Right lobe of liver (tissue), 6 donors: Measurements from ENCODE around the gene JUN. TPM values are rescaled to one million over a fixed set of nuclear protein-coding genes. Genes with fewer than 3 reads are reported as not detected.

Experiments used
- ATAC-seq, 4 donors: fragments of 200-7000 bp; cut with Tn5 transposase; one replicate each; pipeline ENCODE4 v1.9.1; 2020; ENCODE audit warnings: mild to moderate bottlenecking in 4 of 4, moderate library complexity in 4 of 4
- DNase-seq, 3 donors: peaks; one replicate each; pipeline ENCODE4 v3.0.0-alpha.2; 2020
- H3K27ac ChIP-seq, 3 donors: fragments of 200-600 bp; one replicate each; pipeline ENCODE4 v1.8.0; 2022
- H3K27me3 ChIP-seq, 2 donors: fragments of 200-600 bp; one replicate each; pipeline ENCODE4 v1.8.0; 2022
- H3K36me3 ChIP-seq, 4 donors: fragments of 200-600 bp; sonication (generic) in 1 of 4; one replicate each; pipeline versions ENCODE4 v1.5.1 to v1.8.0; 2017 to 2022; ENCODE audit warnings: control low read depth in 1 of 4
- H3K4me1 ChIP-seq, 4 donors: fragments of 200-600 bp; sonication (generic) in 1 of 4; one replicate each; pipeline versions ENCODE4 v1.5.1 to v1.8.0; 2017 to 2022; ENCODE audit warnings: control low read depth in 1 of 4
- H3K4me3 ChIP-seq, 3 donors: fragments of 200-600 bp; one replicate each; pipeline ENCODE4 v1.8.0; 2022
- H3K9me3 ChIP-seq, 4 donors: fragments of 200-600 bp; sonication (generic) in 1 of 4; one replicate each; pipeline versions ENCODE4 v1.5.1 to v1.8.0; 2017 to 2022; ENCODE audit warnings: control low read depth in 1 of 4
- CTCF ChIP-seq, 4 donors: fragments of 200-600 bp in 3 of 4; fragments of 450-650 bp in 1 of 4; IDR thresholded peaks; one replicate each; pipeline versions ENCODE4 v1.5.1 to v1.8.0; 2016 to 2022; ENCODE audit warnings: antibody characterized with exemption in 4 of 4, mild to moderate bottlenecking in 2 of 4
- POLR2A ChIP-seq: fragments of 450-650 bp; IDR thresholded peaks from one replicate; pipeline ENCODE4 v1.6.1; 2017; ENCODE audit warnings: antibody characterized with exemption, mild to moderate bottlenecking
- WGBS: methylation state at CpG from one replicate; pipeline ENCODE4 v1.1.6; 2018; ENCODE audit warnings: low coverage, low lambda C conversion rate; ENCODE audit not compliant: insufficient coverage; ENCODE audit errors: missing lambda C conversion rate; 5-methylcytosine and 5-hydroxymethylcytosine counted together
- intact Hi-C, 2 donors: fragments of 100-400 bp; cut with DNase I; formaldehyde crosslinking; loops; one replicate each; pipeline versions ENCODE4 v1.11.2 to v1.14.1; 2022
- total RNA-seq, 6 experiments: library from RNA; depleted of rRNA in 2 of 6; stranded (reverse); fragments of >200 nt in 2 of 6; fragmentation: NEBNext Ultra II Directional in 3 of 6; extraction: Animal tissue kit (Norgen Biotek cat#: 25700) in 3 of 6; gene quantifications; one replicate each; pipeline versions ENCODE4 v1.1.0 to v1.2.4, GENCODE V29; 2016 to 2023
- donor health status: DM: no; HTN: yes; CAD: no.
- donor health status: DM: no; HTN: no; CAD: no.
- donor health status: DM: no; HTN: no; CAD: no.
- donor health status: DM: no; HTN: yes; CAD: no.
- donor health status: DM: no; HTN: yes; CAD: no.

JUN gene
- total RNA-seq, 6 experiments from 2014 or later, result 9.3 to 116 (median 88.1) TPM

DNA sequence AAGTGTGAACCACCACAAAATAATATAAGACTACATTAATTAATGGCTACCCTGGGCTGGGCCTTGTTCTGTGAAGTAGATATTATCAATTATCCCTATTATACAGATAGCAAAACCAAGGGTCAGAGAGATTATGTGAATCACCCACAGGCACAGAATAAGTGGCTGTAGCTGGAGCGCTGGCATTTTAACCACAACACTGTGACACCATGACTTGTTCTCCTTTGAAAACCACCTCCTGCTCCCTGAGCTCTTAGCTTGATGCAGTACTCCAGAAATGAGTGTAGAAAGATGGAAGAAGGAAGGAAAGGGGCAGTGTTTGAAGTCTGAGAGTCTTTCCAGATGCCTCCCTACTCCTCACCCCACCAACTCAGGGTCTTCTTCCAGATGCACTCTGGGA, 29.5 kb upstream of the JUN start:
- no peak for DNase-seq
- 33% methylated on average over 1 of the region's 1 CpG for WGBS
- Histone ChIP-seq H3K9me3 (no peaks in the 10 kb centered on the region), H3K36me3 (no peaks in the 10 kb centered on the region), H3K4me3 (no peak overlapping the region), H3K27ac (no peak overlapping the region), H3K27me3 (no peaks in the 10 kb centered on the region), H3K4me1 (peaks cover 0 to 28% (median 9%) of the 10 kb centered on the region in 4 donors)
- intact Hi-C loops, result no loop called here
- no peak for TF ChIP-seq POLR2A
- no peak for TF ChIP-seq CTCF (IDR thresholded peaks at IDR 0.05)
- no peak for ATAC-seq

DNA sequence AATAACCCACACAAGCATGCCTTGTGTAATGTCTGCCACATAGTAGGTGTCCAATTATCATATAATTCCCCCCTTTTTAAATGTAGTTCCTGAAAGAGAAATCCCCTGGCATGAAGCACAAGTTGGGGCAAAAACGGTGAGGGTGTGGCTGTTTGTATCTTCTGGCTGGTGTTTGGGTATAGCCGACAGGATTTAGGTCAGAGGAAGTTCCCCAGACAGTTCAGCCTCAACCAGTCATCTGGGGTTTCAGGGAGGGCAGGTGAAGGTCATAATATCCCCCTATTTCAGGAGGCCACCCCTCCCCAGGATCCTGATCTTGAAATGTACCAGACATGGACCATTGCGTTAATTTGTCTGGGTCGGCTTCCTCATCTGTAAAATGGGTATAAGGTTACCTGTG, 29.1 kb upstream of the JUN start:
- no peak for TF ChIP-seq POLR2A
- no peak for TF ChIP-seq CTCF (IDR thresholded peaks at IDR 0.05)
- no peak overlapping the region for H3K4me3 ChIP-seq
- ATAC-seq, result no peak
- no peaks in the 10 kb centered on the region for H3K36me3 ChIP-seq
- H3K9me3 ChIP-seq, result no peaks in the 10 kb centered on the region
- H3K4me1 ChIP-seq, result peaks cover 0 to 28% (median 9%) of the 10 kb centered on the region in 4 donors
- no peaks in the 10 kb centered on the region for H3K27me3 ChIP-seq
- intact Hi-C loops, result no loop called here
- 52% methylated on average over 4 of the region's 4 CpGs for whole genome bisulfite sequencing
- H3K27ac ChIP-seq, result no peak overlapping the region
- no peak for DNase-seq

DNA sequence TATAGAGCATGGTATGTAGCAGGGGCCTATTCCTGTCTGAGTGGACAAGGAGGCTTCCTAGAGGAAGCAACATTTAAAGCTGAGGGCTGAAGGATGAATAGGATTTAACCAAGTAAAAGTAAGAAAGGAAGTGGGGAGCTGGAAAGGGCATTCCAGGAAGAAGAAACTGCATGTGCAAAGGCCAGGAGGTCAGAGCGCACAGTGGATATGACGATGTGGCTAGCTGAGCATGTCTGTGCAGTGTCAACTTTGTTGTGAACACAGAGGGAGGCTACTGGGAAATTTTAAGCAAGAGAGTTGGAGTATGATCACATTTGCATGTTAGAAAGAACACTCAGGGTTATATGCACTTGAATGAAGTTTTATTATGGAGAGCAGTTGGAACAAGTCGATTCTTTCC, 28.6 kb upstream of the JUN start:
- H3K4me3 ChIP-seq, result no peak overlapping the region
- no peaks in the 10 kb centered on the region for H3K9me3 ChIP-seq
- DNase-seq, result no peak
- no peaks in the 10 kb centered on the region for H3K27me3 ChIP-seq
- H3K27ac ChIP-seq, result no peak overlapping the region
- TF ChIP-seq CTCF (IDR thresholded peaks at IDR 0.05), result no peak
- no peak for TF ChIP-seq POLR2A
- no peaks in the 10 kb centered on the region for H3K36me3 ChIP-seq
- no peak for ATAC-seq
- H3K4me1 ChIP-seq, result peaks cover 0 to 28% (median 9%) of the 10 kb centered on the region in 4 donors
- intact Hi-C loops, result no loop called here
- WGBS, result 43% methylated on average over 3 of the region's 3 CpGs

- DNase-seq (no peak), ATAC-seq (no peak)
- TF ChIP-seq POLR2A (no peak), CTCF (IDR thresholded peaks at IDR 0.05) (no peak)
- no peak overlapping the region for H3K4me3 ChIP-seq
- 42% methylated on average over 2 of the region's 2 CpGs for WGBS
- no peaks in the 10 kb centered on the region for H3K27me3 ChIP-seq
- H3K4me1 ChIP-seq, result peaks cover 0 to 24% (median 9%) of the 10 kb centered on the region in 4 donors
- H3K9me3 ChIP-seq, result no peaks in the 10 kb centered on the region
- H3K36me3 ChIP-seq, result no peaks in the 10 kb centered on the region
- no peak overlapping the region for H3K27ac ChIP-seq
- intact Hi-C loops, result no loop called here
Measured at GRCh38 chr1:58811303-58811702, 27.5 kb upstream of the JUN start.
